DMS53 treated with DMSO at 0.1 percent for 48 hours (cell line): ENCODE measurements around the gene ERP27.

ENCODE experiments used
- DNase-seq: peaks from one replicate; lab custom pipeline; 2025; ENCODE audit not compliant: unreplicated experiment; lab: John Stamatoyannopoulos, UW

ERP27 gene

DNA sequence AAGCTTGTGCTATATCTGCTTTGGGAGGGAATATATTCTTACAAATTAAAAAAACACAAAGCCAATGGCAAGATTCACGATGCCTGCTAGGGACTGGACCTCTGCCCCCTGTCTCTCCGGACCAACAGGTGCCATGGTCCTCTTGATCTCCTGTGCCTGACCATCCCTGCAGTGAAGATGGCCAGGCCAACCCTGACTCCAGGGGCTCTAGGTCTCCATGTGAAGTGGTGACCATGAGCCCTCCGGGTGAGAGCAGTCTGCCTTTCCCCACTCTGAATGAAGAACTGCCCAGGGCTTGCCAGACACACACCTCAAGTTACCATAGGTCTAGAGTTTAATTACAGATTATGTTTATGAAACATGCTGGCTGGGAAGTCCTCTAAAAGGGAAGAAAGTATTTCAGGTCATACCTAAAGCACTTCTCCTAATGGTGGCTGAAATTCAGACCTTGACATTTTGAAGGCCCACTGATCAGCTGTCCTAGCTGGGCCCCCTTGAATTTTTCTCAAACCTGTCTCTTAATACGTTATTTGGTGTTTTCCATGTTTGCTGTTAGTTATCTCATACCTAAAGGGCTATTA lies 21.7 kb upstream of the ERP27 start:
- DNase-seq = no peak

DNA sequence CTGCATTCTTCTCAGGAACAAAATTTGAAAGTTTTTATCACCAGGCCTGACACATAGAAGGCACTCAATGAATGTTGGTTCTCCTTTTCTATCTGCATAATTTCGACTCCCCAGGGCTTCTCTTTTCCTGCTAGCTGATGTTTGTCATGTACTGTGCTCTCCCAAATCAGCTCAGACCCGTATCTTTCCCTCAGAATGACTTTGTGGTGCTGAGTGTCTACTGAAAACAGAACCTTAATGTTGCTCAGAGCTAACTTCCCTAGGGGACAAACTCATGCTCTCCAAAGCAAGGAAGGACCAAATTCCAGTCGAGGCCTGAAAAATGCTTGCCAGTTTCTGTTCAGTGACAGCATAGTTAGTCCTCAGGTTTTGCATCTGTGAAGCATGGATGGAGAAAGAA lies 21.1 kb upstream of the ERP27 start:
- DNase-seq = no peak

DNA sequence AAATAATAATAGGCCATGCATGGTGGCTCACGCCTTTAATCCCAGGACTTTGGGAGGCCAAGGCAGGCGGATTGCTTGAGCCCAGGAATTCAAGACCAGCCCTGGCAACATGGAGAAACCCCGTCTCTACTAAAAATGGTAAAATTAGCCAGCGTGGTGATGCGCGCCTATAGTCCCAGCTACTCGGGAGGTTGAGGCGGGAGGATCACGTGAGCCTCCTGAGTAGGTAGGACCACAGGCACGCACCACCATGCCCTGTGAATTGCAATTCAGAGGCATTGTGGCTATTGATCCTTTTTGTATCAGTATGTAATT lies 20.7 kb upstream of the ERP27 start:
- DNase-seq = no peak

DNA sequence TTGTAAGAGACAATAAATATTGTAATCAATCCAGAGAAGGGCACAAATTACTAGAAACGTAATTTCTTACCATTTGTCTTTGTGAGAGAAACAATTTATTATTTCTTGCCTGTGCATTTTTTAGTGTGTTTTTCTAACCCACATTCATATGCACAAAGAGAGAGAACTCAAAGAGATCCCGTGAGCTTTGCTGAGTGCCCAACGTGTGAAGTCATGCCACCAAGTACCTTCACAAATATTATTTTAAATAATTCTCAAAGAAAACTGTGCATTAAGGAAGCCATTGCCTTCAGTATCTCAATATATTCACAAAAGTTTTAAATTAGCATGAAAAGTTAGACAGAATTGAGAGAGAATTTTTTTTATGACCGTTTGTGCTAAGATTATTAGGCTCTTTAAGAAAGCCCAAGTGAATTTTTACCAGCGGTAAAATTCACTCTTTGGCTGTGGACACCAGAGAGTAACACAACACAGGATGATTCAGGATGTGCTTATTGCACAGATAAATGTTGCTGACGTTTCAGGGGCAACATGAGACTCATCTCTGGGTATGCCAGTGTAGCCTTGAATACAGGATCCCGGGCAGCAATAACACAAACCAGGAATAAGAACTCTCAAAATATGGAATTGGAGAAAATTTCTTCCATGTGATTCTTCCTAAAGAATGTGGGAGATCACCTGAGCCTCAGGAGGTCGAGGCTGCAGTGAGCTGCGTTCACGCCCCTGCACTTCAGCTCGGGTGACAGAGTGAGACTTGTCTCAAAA lies 20.2 kb upstream of the ERP27 start:
- DNase-seq = no peak

DNA sequence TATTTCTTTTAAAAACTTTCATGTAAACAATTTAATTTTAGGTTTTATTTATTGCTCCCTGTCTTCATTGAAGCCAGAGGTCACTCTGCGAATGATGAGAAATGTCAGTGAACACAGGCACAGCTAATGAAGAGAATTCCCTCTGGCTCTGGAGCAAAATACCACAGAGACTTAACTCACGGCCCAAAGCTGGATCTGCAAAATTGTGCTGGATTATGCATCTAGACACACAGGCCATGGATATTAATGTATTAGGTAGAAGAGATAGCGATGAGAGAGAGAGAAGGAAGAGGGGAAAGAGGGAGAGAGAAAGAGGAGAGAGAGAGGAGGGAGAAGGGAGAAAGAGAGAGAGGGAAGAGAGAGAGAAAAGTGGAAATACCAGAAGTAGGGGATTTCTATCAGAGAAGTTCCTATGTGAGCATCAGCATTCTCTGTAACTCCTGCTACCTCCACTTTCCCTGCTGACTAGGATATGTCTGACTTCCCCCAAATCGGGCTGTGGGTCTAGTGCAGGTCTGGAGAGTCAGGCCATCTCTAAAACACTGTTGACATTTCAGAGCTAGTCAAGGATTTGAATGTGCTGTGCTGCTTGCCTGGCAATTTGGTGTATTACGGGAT lies 19.3 kb upstream of the ERP27 start:
- no peak for DNase-seq

DNA sequence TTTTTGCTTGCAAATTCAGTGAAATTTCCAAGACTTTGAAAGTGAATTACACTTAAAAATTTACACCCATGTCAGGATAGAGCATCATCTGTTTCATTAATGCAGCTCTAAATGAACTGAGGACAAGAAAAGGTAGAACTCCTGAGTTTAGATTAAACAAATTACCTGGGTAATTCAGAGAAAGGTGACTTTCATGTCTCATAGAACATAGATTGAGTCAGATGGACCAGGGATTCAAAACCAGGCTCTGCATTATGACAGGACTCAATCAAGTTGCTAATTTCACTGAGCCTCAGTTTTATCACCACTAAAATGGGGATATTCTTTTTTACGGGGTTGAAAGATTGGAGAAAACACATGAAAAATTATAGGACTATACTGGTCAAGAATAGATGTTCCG lies 18.6 kb upstream of the ERP27 start:
- DNase-seq = no peak

DNA sequence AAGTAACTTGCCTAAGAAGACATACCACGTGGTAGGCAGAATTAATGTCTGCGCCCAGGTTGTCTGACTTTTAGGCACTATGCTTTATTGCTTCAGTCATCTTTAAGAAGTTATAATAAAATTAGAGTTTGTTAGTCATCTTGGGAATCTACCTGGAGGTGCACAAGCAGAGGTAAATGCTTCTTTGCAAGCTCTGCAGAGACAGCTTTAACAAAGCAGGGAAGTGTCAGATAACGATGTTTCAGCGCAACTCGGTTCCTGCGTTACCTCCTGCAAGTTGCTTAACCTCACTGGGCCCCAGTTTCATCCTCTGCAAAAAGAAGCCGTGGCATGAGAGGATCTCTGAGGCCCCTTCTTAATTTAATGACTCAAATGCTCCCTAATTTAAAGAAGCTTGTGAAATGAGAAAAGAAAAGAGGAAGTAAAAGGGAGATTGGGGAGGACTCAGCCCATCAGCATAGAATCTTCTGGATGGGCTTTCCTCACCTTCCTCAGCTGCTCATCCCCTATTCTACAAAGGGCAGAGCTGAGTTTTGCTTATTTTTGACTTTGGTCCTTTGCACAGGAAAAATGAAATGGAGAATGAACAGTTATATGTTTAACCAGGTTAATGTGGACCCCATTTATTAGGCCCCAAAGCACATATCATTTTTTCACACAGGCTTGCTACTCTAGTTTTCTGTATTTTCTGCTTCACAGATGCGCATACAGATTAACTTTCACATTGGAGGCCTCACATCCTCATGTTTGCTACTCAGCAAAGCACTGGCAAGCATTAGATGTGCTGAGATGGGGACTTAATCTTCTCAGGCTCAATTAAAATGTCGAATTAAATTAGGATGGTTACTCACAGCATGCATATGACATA lies 17.9 kb upstream of the ERP27 start:
- no peak for DNase-seq

DNA sequence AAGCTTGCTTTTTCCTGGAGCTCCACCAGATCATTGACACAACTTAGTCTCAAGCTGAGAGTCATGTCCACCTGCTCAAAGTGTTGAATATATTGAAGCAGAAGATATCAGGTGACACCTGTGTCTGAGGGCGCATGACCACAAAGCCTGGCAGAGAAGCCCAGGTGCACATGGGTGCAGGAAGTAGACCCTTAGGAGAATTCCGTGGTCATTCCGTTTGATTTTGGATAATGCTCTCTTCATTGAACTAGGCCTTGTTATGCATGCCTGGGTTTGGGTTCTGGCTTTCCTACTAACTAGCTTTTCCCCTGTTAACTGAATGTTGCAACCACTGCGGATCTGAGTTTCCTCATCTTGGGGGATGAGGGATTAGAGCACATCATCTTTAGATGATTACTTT lies 15.9 kb upstream of the ERP27 start:
- peak; percentile 95 for DNase-seq

DNA sequence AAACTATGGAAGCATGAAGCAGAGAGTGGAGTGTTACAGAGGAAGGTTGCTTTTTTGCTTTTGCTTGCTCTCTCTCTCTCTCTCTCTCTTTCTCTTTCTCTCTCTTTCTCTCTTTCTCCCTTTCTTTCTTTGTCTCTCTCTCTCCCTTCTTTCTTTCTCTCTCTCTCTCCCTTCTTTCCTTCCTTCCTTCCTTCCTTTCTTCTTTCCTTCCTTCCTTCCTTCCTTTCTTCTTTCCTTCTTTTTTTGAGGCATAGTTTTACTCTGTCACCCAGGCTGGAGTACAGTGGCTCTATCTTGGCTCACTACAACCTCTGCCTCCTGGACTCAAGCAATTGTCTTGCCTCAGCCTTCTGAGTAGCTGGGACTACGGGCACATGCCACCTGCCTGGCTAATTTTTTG lies 15.4 kb upstream of the ERP27 start:
- DNase-seq = no peak

DNA sequence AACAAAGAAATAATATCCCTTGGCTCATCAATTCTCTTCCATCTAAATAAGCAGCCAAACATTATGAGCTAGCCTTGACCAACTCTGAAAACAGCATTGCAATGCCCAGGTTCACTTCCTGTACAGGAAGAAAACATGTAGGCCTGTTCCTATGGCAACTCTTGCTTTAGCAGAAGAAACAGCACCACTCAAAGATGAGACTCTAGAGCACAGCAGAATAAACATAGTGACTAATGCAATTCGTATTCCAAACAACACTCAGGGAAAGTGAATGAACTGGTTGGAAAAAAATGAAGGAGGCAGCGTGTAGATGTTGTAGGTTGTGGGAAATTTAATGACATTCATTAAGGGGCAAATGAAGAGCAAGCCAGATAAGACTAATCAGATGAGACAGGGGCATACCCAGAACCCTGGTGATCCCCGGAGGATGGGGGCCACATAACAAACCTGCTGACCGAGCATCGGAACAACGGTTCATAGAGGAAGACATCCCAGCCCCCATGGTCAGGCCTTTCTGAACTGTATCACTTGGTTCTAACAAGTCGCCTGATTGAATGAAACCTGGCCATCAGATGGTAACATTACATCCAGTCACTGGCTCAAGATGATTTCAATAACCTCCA lies 14.1 kb upstream of the ERP27 start:
- DNase-seq = peak; percentile 100

DNA sequence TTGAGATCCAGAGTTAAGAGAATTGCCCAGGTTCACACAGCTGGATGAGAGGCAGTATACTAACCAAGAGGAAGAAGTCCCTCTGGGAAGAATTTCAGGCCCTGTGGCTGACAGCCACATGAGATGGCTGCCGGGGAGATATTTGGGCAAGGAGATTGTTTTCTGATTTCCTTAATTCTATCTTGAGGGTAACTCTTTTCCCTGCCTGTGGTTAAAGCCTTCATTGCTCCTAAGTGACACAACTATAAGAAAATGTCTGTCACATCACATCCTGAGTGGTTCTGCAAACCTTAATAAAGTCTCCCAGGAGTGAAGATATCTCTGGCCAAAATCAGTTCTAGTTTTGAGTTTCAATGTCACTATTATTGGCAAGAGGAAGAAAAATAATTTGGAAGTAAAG lies 13.5 kb upstream of the ERP27 start:
- DNase-seq = no peak

DNA sequence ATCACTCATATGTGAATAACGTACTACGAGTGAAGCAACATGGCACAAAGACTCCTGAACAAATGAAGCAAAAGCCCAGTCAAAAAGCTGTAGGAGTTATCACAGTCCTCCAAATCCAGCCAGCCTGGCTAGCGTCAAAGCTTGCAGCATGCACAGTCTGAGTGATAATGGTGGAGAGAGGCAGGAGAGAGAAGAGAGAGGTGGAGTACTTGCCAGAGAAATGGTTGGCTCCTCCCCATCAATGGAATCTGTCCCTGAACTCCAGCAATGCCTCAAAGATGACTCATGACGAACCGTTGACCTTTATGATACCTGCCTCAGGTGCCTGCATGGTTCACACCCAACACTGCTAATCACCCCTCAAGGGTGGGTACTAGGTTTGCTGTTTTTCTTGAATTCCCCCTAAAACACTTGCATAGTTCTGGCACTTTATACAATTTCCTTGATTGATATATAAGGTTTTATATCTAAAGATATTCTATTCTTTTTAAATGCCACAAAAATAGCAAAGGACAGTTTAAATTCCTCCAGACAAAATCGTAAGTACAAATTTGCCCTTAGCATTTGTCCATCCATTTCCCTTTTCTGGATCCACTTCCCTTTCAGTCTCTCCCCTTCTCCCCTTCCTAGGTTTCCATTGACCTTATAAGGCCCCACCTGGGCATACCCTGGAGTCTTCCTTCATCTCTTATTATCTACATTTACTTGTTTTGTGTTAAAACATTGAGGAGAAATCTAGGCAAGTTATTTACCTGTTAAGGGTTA lies 12.8 kb upstream of the ERP27 start:
- DNase-seq = peak; percentile 90

DNA sequence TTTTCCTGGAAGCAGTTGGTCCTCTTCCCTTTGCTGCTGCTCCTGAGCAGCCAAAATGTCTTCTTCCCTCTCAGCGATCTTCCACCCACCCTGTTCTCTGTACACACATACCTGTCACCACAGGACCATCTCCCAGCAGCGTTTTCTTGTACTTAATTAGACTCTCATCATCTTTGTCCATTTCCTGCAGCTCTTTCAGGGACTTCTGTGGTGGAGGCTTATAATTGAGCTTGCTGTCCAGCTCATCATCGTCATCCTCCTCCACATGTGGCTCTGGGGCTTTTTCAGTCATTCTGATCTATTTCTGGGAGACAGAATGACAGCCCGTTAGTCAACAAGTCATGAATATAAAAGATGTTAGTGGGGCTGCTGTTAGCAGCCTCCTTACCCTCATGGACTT lies 12.1 kb upstream of the ERP27 start:
- no peak for DNase-seq

DNA sequence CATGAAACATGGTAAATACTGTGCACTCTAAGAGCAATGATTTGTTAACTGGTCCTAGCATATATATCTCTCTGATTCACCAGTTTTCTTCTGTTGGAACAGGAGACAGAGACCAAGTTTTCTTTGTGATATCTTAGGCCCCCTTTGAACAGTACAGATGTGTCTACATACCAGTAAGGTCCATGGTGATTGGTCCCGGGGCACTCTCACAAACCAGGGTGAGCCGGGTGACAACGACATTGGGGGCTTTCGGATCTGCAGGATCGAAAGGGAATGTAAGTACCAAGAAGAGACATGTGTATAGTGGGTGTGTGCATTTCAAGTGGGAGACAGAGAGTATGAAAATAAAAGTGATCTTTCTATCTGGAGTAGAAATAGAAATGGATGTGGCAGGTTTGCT lies 11.3 kb upstream of the ERP27 start:
- DNase-seq = no peak

DNA sequence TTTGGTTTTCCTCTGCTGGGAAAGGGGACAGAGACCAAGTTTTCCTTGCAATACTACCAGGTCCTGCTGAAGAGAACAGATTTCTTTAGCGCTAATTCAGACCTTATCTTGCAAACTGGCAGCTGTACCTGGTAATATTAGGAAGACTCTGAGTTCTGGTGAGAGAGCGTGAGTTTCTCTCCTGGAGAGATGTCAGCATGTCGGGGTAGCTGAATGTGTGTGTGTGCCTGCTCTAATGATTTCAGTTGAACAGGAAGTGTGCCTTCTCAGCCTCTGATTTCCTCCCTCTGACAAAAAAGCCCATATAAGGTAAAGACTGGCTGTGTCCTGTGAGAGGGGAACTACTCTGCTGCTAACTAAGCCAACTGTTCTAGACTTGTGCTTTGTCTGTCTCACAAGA lies 10.3 kb upstream of the ERP27 start:
- peak; percentile 98 for DNase-seq

DNA sequence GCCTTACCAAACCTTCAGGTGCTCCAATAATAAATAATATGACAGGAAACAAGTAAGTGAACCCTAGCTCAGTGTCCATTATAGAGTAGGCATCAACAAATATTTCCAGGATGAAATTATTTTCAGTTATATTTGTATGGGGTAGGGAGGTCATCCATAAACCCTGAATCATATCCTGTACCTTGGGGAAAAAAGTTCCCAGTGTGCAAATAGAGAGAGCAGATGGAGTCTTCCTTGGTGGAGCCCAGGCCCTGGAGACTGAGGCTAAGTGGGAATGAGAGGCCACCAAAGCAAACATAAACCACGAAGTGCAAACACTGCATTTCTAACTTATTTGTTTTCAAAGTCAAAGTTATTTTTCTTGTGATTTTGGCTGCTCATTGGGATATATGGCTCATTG lies 8.5 kb upstream of the ERP27 start:
- DNase-seq = peak; percentile 97

DNA sequence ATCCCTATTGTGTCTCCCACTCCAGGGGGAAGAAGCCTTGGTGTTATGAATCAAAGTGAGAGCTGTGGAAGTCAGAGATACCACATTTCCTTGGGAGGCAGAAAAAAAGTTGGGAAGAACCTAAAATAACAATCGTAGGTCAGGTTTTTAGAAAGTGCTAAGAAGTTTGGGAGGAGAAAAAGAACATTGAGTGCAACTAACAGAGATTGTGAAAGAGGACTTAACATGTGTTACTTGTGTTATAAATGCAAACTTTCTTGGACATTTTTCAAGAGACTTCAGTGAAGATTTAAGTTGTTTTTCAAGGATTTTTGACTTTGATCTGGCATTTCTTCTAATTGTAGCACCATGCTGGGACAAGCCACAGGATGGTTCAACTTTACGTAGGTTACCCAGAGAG lies 7.8 kb upstream of the ERP27 start:
- DNase-seq = no peak

DNA sequence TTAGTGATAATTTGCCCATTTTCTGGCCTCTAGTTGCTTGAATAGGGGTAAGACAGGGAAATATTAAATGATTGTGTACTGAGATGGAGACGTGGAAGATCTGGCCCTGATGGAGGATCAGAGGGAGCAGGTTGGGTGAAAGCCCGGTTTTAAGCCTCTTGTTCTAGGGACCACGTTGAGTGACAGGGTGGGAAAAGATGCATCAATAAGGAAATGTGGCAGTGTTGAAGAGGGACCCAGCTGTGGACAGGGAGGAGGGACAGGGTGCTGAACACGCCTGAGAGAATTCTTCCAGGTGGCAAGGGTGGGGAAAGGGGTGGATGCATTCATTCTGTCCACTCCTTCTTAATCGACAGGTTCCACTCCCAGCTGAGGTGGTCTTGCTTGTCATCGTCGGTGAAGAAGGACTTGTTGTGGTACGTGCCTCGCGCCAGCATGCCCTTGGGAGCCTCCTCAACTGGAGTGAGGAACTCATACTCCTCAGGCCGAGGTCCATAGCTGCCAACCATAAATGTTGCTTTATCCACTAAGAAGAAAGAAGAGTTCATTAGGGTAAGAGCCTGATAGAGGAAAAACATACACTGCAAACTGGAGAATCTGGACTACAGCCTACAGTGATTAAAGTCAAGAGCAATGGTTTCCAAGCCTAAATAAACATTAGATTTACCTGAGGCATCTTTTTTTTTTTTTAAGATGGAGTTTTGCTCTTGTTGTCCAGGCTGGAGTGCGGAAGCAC lies 4.0 kb upstream of the ERP27 start:
- DNase-seq = no peak

DNA sequence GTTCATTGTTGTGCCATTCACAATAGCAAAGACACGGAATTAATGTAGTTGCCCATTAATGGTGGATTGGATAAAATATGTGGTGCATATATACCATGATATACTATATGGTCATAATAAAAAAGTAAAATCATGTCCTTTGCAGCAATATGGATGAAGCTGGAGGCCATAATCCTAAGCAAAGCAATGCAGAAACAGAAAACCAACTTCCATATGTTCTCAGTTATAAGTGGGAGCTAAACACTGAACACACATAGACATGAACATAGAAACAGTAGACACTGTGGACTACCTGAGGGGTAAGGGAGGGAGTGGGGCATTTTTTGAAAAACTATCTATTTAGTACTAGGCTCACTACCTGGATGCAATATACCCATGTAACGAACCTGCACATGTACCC lies 3.0 kb upstream of the ERP27 start:
- no peak for DNase-seq

DNA sequence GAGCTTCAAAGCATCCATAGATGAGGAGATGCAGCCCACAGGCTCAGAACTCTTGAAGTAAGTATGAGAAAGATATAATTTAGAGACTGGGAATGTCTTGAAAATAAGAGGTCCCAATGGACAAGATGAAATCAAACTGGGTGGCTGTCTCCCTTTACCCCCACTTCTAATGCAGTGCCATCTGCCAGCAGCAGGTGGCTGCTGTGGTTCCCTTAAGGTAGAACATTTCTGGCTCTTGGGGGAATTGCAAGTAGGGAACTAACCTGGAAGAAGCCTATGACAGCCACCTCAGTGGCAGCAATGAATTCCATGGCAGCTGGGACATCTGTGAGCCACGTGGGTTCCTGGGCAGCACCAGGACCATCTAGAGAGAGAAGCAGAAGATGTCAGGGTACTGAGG lies 648 bp downstream of the ERP27 start:
- no peak for DNase-seq
